ENCODE data around the gene KERA.

KERA gene

DNA sequence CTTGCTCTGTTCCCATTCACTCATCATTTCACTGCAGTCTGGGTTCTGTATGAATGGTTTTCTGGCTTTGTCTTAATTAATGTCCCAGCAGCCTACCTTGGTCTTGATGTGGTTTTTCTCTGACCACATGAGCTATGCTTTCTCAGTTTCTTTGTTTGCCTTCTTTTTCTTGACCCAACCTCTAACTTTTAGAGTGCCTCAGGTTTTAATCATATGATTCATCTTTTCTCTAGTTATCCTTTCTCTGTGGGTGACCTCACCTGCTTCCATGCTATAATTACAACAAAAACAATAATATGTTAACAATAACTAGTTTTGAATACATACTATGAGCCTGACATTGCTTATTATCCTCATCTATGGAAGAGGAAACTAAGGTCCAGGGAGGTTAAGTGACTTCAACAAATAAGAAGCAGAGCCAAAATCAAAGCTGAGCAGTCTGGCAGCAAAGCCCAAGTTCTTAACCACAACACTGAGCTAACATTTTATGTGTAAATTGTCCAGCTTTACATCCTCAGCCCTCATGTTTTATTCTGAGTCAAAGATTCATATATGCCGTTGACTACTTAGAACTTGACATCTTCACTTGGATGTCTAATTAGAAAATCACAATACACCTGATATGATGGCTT is 48.4 kb downstream of the KERA start:
- no peak for DNase-seq (ENCODE audit: low read depth)

DNA sequence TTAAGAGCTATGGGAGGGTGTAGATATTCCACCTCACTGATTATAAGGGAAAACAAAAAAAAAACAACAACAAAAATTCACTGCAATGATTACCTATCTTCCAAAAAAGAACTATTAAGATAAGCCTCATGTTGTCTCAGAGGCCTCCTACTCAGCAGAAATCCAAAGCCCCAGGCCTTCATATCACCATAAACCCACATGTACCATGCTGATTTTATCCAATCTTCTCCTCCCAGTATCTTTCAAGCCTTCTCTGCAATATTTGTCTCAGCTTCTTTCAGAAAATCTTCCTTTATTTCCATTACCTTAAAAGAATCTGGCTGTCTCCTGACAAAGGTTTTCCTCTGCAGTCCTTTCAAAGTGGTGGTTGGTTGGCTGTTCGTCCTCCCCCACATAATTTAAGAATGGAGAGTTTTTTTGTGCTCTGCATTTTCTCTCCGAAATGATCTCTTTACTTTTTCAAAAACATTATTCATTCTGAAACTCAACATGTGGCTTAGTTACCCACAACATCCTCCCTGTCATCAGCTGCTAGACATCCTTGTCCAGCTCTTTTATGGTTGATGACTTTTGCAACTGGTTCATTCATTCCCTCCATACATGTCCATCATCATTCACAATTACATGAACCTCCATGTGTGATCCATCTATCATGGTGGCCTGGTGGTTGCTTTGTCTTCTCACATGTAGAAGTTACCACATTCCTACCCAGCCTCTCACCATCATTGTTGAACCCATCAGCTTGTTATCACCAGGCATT is 50.1 kb downstream of the KERA start:
- no peak for DNase-seq (ENCODE audit: low read depth)

DNA sequence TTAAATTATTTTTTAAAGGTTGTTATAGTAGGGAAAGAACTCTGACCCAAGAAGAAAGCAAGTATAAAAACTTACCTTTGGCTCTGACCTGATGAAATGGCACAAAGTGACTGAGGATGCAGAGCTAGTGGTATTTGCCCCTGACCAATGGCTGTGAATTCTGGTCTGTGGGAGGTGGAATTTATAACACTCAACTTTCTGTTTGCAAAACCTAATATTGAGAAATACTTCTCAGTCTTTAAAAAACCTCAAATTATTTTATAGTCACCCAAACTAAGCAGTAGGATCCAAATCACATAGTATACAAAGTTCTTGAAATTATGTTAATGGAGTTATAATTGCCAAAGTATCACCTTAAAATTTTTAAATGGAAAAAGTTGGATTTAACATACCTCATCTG is 53.0 kb downstream of the KERA start, which contains the start of gene EPYC:
TSS of gene EPYC (minus strand) at position 101 of the 400 bp plus-strand sequence. CDS start 2,407 bp downstream, outside the sequence.
- DNase-seq (ENCODE audit: low read depth), result no peak

DNA sequence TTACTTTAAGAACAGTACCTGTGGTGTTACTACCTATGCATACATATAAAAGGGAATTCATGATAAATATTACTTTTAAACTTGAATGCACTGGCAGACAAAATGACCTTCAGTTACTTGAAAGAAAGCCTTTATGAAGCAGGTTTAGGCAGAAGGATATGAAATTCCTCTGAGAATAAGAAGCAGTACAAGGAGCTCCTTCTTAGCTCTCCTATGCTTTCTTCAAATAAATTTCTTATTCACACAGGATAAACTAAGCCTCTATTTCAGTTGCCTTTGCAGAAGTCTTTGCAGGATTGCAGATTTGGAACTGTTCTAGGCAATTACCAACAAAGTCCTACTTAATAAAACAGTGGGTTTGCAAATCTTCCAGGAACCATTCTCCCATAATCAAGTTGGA is 54.1 kb downstream of the KERA start:
- no peak for DNase-seq (ENCODE audit: low read depth)

DNA sequence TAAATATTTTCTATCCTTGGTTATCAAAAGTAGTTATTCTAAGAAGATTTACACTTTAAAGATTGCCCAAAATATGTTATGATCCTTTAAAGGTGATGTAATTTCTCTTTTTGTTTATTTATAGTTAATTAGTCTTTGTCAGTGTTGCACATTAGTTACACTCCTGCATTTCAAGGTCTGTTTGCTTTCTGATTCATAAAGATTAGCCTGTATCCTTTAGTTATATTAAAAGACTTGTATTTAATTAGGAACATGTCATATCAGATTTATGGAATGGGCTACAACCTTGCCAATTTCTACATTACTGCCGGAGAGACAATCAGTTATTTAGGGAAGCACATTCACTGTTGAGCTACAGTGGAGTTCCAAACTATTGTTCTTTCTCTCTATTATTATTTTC is 56.5 kb downstream of the KERA start:
- no peak for DNase-seq (ENCODE audit: low read depth)
